B cell (primary cell): Measurements from ENCODE around the gene KRTAP26-1. TPM values are rescaled to one million over a fixed set of nuclear protein-coding genes. Genes with fewer than 3 reads are reported as not detected.

Experiments
- ATAC-seq: fragments of 200-7000 bp; cut with Tn5 transposase; one replicate; pipeline ENCODE4 v1.10.0; 2021; ENCODE audit warnings: low read depth, mild to moderate bottlenecking, moderate number of reproducible peaks, moderate library complexity
- CTCF ChIA-PET: fragments of 350-600 bp; sonication (Branson Sonifier 250); formaldehyde crosslinking; loops from one replicate; lab custom pipeline; 2021; ENCODE audit warnings: antibody characterized with exemption, inconsistent platforms; lab: Charles Lee
- POLR2A ChIA-PET: fragments of 350-600 bp; sonication (Branson Sonifier 250); formaldehyde crosslinking; loops from one replicate; lab custom pipeline; 2021; ENCODE audit warnings: antibody characterized with exemption; lab: Charles Lee
- DNase-seq: peaks from one replicate; pipeline ENCODE4 v3.0.0; 2013
- H2AFZ ChIP-seq: 2 replicates; pipeline ENCODE4 v1.6.1; 2012; ENCODE audit warnings: mild to moderate bottlenecking, low read depth, low read length; ENCODE audit not compliant: insufficient read depth, poor library complexity, severe bottlenecking
- H3K27ac ChIP-seq, 2 donors: 1 replicate in 1 of 2; 2 replicates in 1 of 2; pipeline ENCODE4 v1.5.1; 2012 to 2013; ENCODE audit warnings: low read length in 2 of 2, mild to moderate bottlenecking in 2 of 2, moderate library complexity in 1 of 2
- H3K27me3 ChIP-seq, 4 experiments: fragments of 200-600 bp in 1 of 4; sonication (generic) in 1 of 4; replicated peaks in 1 of 4; 1 replicate in 2 of 4; 2 replicates in 2 of 4; pipeline versions ENCODE4 v1.6.1 to v1.7.0; 2013 to 2016; ENCODE audit warnings: low read length in 3 of 4, mild to moderate bottlenecking in 2 of 4, mixed read lengths in 1 of 4, moderate library complexity in 1 of 4; ENCODE audit not compliant: insufficient read depth in 4 of 4, control insufficient read depth in 3 of 4; ENCODE audit errors: control extremely low read depth in 1 of 4
- H3K36me3 ChIP-seq, 2 experiments: replicated peaks in 1 of 2; 1 replicate in 1 of 2; 2 replicates in 1 of 2; pipeline versions ENCODE4 v1.6.1 to v1.7.1; 2013; ENCODE audit warnings: low read length in 1 of 2; ENCODE audit not compliant: insufficient read depth in 2 of 2, control insufficient read depth in 1 of 2; ENCODE audit errors: control extremely low read depth in 1 of 2, extremely low read depth in 1 of 2
- H3K4me1 ChIP-seq, 2 donors: fragments of 200-600 bp in 1 of 2; sonication (generic) in 1 of 2; 1 replicate in 1 of 2; 2 replicates in 1 of 2; pipeline versions ENCODE4 v1.5.1 to v1.6.1; 2013 to 2017; ENCODE audit warnings: low read length in 2 of 2; ENCODE audit not compliant: control insufficient read depth in 2 of 2, insufficient read depth in 2 of 2
- H3K4me2 ChIP-seq: replicated peaks from 2 replicates; pipeline ENCODE3; 2012; ENCODE audit warnings: mild to moderate bottlenecking, low read depth, low read length; ENCODE audit not compliant: poor library complexity, severe bottlenecking
- H3K4me3 ChIP-seq, 5 experiments: fragments of 200-600 bp in 1 of 5; sonication (generic) in 1 of 5; 1 replicate in 3 of 5; 2 replicates in 2 of 5; pipeline versions ENCODE4 v1.5.1 to v1.7.0; 2011 to 2016; ENCODE audit warnings: low read length in 4 of 5, mild to moderate bottlenecking in 4 of 5, low read depth in 2 of 5, control low read depth in 1 of 5, moderate library complexity in 1 of 5; ENCODE audit not compliant: insufficient read depth in 1 of 5; ENCODE audit errors: control extremely low read depth in 1 of 5, extremely low read depth in 1 of 5
- H3K79me2 ChIP-seq: fragments of 200-600 bp; sonication (generic); one replicate; pipeline ENCODE4 v1.6.0; 2016; ENCODE audit warnings: low read length; ENCODE audit not compliant: control insufficient read depth, insufficient read depth
- H3K9ac ChIP-seq: fragments of 200-600 bp; sonication (generic); 2 replicates; pipeline ENCODE4 v1.6.1; 2017; ENCODE audit warnings: mild to moderate bottlenecking, low read length, moderate library complexity
- H3K9me3 ChIP-seq, 3 donors: one replicate each; pipeline versions ENCODE4 v1.6.1 to v1.7.1; 2013; ENCODE audit warnings: low read length in 2 of 3; ENCODE audit not compliant: control insufficient read depth in 2 of 3, insufficient read depth in 1 of 3; ENCODE audit errors: control extremely low read depth in 1 of 3
- H4K20me1 ChIP-seq: 2 replicates; pipeline ENCODE4 v1.6.0; 2012; ENCODE audit warnings: mild to moderate bottlenecking, low read length; ENCODE audit not compliant: insufficient read depth, control insufficient read depth, poor library complexity, severe bottlenecking
- H3K27ac Mint-ChIP-seq: one replicate; pipeline ENCODE4 v1.8.0; 2021; ENCODE audit warnings: mixed read lengths
- H3K27me3 Mint-ChIP-seq: one replicate; pipeline ENCODE4 v1.8.0; 2021; ENCODE audit warnings: mixed read lengths
- H3K4me1 Mint-ChIP-seq: one replicate; pipeline ENCODE4 v1.8.0; 2021; ENCODE audit warnings: mixed read lengths
- H3K4me3 Mint-ChIP-seq: one replicate; pipeline ENCODE4 v1.8.0; 2021; ENCODE audit warnings: mixed read lengths
- H3K9me3 Mint-ChIP-seq: one replicate; pipeline ENCODE4 v1.8.0; 2022; ENCODE audit warnings: mixed read lengths; ENCODE audit not compliant: insufficient read depth
- CTCF ChIP-seq: fragments of 200-600 bp; IDR thresholded peaks from one replicate; pipeline ENCODE4 v1.8.0; 2022; ENCODE audit warnings: antibody characterized with exemption, mild to moderate bottlenecking
- EZH2 ChIP-seq: IDR thresholded peaks from 2 replicates; pipeline ENCODE4 v1.6.1; 2012; ENCODE audit warnings: borderline replicate concordance, low read depth, mild to moderate bottlenecking, moderate library complexity, low read length; ENCODE audit not compliant: insufficient read depth, poor library complexity, severe bottlenecking
- WGBS: methylation state at CpG from one replicate; pipeline ENCODE4 v1.1.5; 2013; ENCODE audit warnings: missing lambda C conversion rate; ENCODE audit not compliant: insufficient coverage; 5-methylcytosine and 5-hydroxymethylcytosine counted together
- intact Hi-C: fragments of 100-400 bp; cut with micrococcal nuclease; formaldehyde crosslinking; loops from one replicate; pipeline ENCODE4 v1.10.0; 2022
- polyA minus RNA-seq: library from RNA; depleted of rRNA, polyadenylated mRNA; stranded (reverse); fragments of >200 nt; gene quantifications from 2 replicates; pipeline ENCODE4 v1.2.3, GENCODE V29; 2012
- polyA plus RNA-seq: library from polyadenylated mRNA; depleted of rRNA; stranded (reverse); fragments of >200 nt; gene quantifications from 2 replicates; pipeline ENCODE4 v1.2.3, GENCODE V29; 2012
- total RNA-seq, 2 donors: library from RNA; stranded (reverse); fragments of 120-200 nt in 1 of 2; gene quantifications; 1 replicate in 1 of 2; 2 replicates in 1 of 2; pipeline versions ENCODE4 v1.2.3 to v1.2.4, GENCODE V29; 2013 to 2022

KRTAP26-1 gene, protein sequence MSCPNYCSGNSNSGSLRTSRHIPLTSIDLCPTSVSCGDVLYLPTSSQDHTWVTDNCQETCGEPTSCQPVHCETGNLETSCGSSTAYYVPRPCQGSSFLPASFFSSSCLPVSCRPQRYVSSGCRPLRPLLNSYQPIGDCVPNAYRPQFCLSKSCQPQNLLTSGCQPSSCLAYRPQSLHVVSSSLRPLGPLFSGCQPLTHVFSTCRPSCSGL
- total RNA-seq (not detected in 2 replicates), polyA plus RNA-seq (not detected in 2 replicates), polyA minus RNA-seq (not detected in 2 replicates)
- not detected for total RNA-seq (2013)

DNA sequence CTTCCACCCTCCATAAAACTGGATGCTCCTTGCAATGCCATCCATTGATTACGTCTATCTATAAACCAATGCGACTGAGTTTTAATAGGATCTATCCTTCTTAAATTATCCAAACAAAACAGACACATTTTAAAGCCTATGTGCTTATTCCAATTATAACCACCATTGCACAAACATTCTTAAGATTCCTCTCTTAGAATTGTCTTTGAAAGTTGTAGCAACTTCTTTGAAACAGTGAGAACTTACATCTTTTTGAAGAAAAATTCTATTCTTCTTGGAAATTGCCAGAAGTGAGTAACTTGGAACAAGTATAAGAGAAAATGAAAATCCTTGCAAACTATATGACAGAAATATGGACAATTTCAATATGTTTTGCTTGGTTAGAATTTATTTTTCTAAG lies at the start of gene KRTAP26-1:
Gene KRTAP26-1 (minus strand): TSS at position 101 of the 400 bp plus-strand sequence. CDS start 280 bp downstream, outside the sequence.
- H3K27me3 Mint-ChIP-seq: no peaks in the 10 kb centered on the region
- intact Hi-C loops: no loop called here
- H3K27ac Mint-ChIP-seq: no peak within 1 kb of the TSS
- H3K9me3 Mint-ChIP-seq: peaks cover 8% of the 10 kb centered on the region
- H3K9me3 ChIP-seq: peaks cover 0 to 6% (median 0%) of the 10 kb centered on the region in 3 donors
- TF ChIP-seq EZH2 (no peak), CTCF (no peak)
- no peaks in the 10 kb centered on the region for H3K79me2 ChIP-seq
- no peak within 1 kb of the TSS for H3K4me2 ChIP-seq
- H3K36me3 ChIP-seq: no peaks in the 10 kb centered on the region
- H3K27me3 ChIP-seq: no peaks in the 10 kb centered on the region
- H3K4me3 Mint-ChIP-seq: no peak within 1 kb of the TSS
- 100% methylated on average over 1 of the region's 2 CpGs for WGBS
- DNase-seq: no peak
- H3K4me3 ChIP-seq: no peak within 1 kb of the TSS
- H3K27ac ChIP-seq: no peak within 1 kb of the TSS
- no peak within 1 kb of the TSS for H2AFZ ChIP-seq
- no peak within 1 kb of the TSS for H3K9ac ChIP-seq
- no peaks in the 10 kb centered on the region for H3K4me1 ChIP-seq
- H3K4me1 Mint-ChIP-seq: no peaks in the 10 kb centered on the region
- ChIA-PET POLR2A (no interaction called here), CTCF (no interaction called here)
- ATAC-seq: no peak
- no peaks in the 10 kb centered on the region for H4K20me1 ChIP-seq

DNA sequence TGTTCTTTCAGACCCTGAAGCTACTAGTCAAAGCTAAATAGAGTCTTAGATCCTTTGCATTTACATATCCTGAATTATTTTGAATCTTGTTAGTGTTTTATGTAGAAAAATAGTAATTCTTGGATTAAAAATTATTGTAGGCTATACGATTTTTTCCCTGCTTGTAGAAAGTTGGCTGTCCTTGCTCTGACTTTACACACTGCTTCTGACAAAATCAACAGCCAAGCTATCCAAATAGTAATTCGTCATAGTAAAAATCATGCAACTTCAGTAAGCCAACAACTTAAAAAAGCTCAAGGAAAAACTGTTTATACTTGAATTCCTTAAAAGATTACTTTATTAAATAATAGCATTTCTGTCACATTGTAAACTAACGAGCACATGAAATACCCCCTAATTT lies 35.8 kb upstream of the KRTAP26-1 start:
- Histone ChIP-seq H3K4me1 (no peaks in the 10 kb centered on the region), H3K4me2 (no peak overlapping the region), H3K4me3 (no peak overlapping the region), H2AFZ (no peak overlapping the region), H4K20me1 (no peaks in the 10 kb centered on the region), H3K27me3 (no peaks in the 10 kb centered on the region), H3K79me2 (no peaks in the 10 kb centered on the region), H3K36me3 (no peaks in the 10 kb centered on the region), H3K9ac (no peak overlapping the region), H3K27ac (no peak overlapping the region), H3K9me3 (peaks cover 0 to 4% (median 0%) of the 10 kb centered on the region in 3 donors)
- no peak overlapping the region for H3K4me3 Mint-ChIP-seq
- TF ChIP-seq EZH2 (no peak), CTCF (no peak)
- ATAC-seq (no peak), DNase-seq (no peak)
- H3K27ac Mint-ChIP-seq: no peak overlapping the region
- no peaks in the 10 kb centered on the region for H3K27me3 Mint-ChIP-seq
- intact Hi-C loops: no loop called here
- no peaks in the 10 kb centered on the region for H3K4me1 Mint-ChIP-seq
- CTCF ChIA-PET: no interaction called here
- H3K9me3 Mint-ChIP-seq: no peaks in the 10 kb centered on the region
- no CpG with 5 or more reads among the region's 3 CpGs for WGBS
- POLR2A ChIA-PET: no interaction called here
